GM18870 (cell line): ENCODE data around the gene HEATR5A.
"Not testable (repeated sequence)": the region's sequence is repeated elsewhere in the genome, so short reads cannot be mapped to it uniquely, and the experiment has no call there.

Source experiments
- ATAC-seq: cut with Tn5 transposase; IDR thresholded peaks from one replicate; pipeline ENCODE4 v1.9.1; 2021; ENCODE audit warnings: moderate library complexity; ENCODE audit not compliant: unreplicated experiment

The HEATR5A gene

DNA sequence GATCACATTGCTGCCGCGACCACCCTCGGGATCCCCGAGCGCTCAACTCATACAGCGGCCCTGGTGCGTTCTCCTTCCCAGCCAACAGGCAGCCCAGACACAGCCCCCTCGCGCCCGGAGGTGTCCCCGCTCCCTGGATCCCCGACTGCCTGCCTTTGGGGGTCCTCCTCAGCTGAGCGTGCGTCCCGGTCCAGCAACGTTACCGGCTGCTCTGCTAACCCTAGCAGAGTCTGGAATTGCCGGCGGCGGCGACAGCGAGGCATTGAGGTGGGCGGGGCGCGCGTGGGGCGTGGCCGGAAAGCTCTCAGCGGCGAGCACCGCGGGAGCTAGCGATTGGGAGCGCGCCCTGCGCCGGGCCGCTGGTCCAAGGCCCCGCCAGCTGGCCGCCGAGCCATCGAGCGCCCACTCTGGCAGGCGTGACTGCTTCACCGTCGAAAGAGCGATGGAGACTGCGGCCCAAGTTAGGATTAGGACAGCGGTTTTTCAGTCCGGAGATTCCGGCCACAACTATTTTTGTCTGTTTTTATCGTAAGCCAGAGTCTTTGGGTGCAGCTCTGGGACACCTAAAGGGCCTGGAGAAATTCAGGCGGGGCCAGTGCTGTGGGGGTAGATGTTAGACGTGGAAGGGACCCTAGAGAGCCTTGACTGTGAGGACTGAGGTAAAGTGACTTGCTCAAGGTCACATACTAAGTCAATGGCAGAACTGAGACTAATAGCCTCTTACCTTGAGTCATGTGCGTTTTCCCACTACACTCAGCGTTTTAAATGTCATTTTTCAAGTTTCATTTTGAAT, at the start of gene HEATR5A:
Gene HEATR5A, minus strand, starts transcription at position 232 of the 793 bp plus-strand sequence. CDS start 17,575 bp downstream, outside the sequence.
- ATAC-seq = peak; percentile 86

DNA sequence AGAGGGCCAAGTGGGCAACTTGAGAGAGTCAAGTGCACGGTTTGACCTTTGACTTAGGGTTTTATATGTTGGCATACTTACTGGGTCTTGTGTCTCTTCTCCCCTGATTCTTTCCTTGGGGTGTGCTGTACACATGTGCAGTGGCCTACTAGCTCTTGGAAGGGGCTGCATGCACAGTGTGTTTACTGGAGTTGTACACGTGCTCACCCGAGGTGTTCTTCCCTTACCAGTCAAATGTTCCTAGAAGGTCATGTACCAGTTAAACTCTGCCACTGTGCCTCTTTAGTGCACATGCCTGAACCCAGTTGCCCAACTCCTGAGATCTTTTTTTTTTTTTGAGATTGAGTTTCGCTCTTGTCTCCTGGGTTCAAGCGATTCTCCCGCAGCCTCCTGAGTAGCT, 46.2 kb upstream of the HEATR5A start:
- no peak for ATAC-seq

DNA sequence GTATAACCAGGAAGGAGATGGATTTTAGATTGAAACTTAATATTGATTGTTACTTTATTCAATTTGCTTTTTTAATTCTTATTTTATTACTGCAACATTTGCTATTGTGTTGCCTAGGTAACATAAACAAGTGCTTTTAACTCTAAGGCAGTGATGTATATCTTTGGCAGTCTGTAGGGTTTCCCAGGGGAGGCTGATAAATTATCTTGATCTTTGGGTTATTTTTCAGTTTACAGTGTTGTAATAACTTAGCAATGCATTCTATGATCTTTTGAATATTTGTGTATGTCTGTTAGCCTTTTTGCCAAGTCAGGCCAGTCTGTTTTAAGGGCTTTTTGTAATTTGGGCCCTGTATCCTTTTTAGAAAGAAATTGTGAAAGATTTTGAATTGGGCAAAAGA, 44.8 kb upstream of the HEATR5A start:
- no peak for ATAC-seq

DNA sequence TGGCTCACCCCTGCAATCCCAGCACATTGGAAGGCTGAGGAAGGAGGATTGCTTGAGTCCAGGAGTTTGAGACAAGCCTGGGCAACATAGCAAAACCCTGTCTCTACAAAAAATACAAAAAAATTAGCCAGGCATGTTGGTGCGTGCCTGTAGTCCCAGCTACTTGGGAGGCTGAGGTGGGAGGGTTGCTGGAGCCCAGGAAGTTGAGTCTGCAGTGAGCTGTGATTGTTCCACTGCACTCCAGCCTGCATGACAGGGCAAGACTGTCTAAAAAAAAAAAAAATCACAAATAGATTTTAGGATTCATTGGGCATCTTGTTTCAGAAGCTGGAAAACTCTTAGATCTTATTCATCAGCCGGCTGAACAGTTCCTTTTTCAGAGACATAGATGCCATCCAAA, 42.1 kb upstream of the HEATR5A start:
- not testable (repeated sequence) for ATAC-seq

DNA sequence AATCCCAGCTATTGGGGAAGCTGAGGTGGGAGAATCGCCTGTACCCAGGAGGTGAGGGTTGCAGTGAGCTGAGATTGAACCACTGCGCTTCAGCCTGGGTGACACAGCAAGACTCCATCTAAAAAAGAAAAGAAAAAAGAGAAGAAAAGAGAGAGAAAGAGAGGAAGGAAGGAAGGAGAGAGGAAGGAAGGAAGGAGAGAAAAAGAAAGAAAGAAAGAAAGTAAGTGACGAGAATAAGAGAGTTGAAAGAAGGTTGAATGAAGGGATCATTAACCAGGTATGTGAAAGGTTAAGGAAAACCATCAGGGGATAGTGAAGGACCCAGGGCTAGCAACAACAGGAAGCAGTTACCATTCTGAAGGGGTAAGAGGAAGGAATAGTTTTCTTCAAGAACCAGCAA, 41.2 kb upstream of the HEATR5A start:
- no peak for ATAC-seq

DNA sequence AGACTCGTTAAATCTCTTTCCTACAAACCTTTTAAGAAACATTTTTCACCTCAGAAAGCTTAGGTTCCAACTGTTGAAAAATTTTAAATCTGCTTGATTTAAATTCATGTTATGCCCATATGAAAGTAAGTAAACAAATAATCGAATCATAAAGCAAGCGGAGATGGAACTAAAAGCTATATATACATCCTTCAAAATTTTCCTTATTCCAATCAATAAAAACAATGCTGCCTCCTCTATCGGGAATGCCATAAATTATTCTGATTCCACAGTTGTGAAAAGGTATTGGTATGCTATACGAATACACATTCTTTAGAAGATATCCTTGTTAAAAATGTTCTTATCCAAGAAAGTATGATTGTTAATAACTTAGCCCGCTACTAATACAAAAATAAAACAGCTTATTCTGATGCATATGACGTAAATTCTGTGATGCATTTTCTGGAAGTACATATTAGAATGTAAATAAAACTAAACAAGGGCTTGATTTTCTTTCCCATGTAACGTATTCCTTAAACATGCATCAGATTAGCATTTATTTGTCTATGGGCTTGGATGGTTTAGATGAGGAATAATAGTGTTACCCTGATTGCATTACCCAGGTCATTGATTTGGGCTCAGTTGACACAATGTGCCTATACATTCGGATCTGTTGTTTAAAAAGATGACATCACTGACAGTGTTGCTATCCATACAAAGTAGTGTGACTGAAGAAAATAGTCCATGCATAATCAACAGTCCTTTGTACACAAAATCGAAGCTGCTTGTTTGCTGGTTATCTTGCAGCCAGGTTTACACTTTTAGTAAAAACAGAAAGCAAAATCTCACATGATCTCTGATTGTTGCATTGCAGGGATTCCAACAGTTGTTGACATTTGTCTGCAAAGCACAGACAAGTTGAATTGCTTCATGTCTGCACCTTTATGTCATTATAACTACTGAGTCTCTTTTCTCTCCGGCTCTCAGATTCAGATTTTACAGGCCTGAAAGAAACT, 37.6 kb upstream of the HEATR5A start:
- ATAC-seq = peak; percentile 8

DNA sequence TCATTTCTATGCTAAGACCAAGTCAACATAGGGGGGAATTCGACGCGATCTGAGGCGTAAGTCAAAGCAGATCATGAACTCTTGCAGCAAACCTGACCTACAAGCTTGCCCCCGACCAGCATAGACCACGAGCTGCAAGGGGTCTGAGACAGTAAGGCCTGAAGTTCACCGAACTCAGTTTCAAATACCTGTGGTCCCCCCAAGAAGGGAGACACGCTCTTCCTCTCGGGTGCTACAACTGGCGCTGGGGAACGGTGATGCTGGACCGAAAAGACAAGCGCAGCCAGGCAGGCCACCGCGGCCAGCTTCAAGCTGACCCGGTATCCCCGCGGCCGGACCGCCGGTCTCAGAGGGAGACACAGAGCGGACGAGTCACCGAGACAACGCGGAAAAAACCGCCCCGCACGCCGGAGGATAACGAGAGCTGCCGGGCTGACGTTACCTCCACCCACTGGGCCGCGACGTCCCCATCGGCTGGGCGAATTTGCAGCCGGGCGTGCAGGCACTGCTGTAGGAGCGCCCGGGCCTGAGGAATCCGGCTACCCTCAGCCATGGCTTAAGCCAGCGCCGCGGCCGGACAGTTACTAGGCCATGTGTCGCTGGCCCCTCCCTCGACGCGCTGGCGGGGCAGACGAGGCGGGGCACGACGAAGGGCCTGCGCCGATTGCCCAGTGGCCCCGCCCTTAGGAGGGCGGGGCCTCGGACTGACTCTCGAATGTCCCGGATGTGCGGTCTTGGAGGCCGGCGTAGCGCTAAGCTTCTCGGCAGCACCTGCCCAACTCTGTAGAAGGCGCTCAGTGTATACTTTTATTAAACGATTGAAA, 36.7 kb upstream of the HEATR5A start, which contains the start of gene DTD2:
Gene DTD2, minus strand, starts transcription at position 666 of the 824 bp plus-strand sequence. Its CDS starts 113 bp downstream, at position 553.
- peak; percentile 88 for ATAC-seq

DNA sequence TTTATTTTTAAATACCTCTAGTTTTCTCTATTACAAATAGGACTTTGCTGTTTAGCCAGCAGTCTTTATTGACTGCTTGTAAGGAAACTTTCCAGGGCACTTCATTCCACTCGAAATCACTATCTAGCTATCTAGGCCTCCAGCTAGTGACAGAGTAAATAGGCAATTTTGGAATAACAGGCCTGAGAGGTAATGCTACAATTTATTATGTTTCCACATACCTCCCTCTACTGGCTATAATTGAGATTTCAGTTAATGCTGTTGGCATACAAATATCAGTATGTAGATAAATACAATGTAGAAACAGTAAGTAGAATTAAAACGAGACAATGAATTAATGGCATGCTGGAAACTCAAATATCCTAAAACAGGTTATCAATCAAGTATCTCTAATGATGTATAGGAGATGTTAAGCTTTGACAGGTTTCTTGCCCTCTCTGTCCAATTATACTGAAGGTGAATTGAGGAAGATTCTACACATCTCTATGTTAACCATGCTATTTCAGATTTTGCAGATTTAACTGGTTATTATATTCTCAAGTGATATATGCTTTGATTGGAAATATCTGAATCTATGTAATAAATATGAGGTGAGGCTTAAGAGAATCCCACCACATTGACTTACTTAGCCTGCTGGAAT, 29.7 kb upstream of the HEATR5A start:
- no peak for ATAC-seq

DNA sequence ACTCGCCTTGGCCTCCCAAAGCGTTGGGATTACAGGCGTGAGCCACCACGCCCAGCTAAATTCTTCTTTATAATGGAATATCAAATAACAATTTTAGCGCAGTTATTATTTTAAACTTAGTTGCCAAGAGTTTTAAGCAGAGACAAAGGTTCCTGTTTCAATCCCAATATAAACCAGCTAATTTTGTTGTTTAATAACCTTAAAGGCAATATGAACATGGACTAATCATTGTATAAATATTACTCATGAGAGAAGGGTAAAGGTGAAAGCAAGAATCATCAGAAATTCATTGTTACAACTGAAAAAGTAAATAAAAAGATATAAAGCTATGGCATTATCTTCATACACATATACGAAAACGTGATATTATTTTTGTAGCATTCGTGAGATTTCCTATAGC, 28.8 kb upstream of the HEATR5A start:
- no peak for ATAC-seq

DNA sequence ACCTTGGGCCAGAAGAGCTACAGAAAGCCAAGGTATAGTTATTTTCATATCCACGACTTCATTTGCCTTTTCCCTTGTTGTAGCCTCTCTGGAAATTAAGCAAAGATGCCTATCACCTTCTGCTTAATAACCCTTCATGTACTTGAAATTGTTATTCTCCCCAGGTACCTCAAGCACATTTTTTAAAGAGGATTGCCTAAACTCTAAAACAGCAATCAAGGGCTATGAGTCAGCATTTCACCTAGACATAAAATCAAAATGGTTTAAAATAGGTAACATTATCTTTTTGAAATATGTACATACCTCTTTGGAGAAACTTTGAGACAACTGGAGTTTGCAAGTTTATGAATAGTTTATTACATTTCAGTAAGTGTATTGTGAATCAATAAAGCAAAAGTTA, 25.4 kb upstream of the HEATR5A start:
- no peak for ATAC-seq

DNA sequence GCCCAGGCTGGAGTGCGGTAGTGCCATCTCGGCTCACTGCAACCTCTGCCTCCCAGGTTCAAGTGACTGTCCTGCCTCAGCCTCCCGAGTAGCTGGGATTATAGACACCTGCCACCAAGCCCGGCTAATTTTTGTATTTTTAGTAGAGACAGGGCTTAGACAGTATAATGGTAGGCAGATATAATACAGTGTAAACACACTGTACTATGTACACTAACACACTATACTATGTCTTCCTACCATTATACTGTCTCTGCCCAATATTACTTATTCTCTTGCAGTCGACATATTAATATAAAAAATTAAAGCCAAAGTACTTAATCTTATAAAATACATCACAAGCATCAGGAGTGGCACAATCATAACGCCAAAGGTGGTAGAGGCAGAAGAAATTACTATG, 21.9 kb upstream of the HEATR5A start:
- no peak for ATAC-seq

DNA sequence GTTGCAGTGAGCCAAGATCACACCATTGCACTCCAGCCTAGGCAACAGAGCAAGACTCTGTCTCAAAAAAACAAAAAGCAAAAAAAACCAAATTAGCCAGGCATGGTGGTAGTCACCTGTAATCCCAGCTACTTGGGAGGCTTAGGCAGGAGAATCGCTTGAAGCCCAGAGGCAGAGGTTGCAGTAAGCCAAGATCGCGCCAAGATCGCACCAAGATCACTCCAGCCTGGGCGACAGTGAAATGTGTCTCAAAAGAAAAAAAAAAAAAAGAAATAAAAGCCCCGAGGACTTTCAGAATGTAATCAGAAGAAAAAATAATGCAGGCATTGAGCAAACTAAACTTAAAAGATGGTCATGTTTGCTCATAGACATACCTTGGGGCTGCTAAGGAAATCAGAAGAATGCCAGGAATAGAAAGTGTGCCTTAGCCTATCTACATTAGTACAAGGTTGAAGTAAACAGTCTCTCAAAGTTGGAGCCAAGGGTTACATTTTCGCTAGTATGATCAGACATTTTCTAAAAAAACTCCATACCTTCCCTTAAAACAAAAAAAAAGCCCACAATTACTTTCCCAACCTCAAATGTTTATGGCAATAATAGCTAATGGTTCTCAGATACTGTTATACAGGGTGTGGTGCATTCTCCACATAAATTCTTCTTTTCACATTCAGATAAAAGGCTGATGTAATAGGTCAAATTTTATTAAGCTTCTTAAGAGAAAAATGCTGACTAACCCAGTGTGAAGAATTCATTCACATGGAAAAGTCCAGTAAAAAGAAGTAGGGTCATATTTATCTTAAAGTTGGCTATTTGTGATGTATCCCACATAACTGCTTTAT, 21.1 kb upstream of the HEATR5A start:
- no peak for ATAC-seq

DNA sequence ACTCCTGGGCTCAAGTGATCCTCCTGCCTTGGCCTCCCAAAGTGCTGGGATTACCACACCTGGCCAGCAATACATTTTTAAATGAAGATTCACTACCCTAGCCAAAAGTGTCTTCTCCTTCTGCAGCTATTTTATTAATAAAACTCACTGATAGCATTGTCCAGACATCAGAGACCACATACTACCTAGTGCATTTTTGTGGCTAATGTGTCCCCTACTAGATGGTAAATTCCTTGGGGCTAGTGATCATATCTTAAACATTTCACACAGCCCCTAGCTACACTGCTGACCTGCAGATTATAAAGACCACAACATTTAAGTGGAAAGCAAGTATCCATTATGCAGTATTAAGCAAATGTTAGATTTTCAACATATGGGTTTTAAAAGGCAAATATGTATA, 19.9 kb upstream of the HEATR5A start:
- no peak for ATAC-seq

DNA sequence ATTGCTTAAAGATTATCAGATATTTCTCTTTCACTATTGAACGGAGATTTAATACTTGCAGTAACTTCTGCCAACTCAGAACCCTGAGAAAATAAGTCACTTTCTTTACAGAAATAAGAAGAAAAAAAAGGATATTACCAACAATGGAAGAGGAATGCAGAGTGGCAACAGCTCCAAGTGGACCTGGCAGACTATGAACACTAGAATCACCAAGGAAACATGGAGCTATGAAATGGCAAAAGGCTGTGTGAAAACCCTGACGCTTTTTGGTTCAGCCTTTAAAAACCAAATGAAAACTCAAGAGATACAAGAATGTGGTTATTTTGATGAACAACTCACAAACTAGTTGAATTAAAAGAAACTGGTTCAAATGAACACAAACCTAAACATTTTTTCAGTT, 19.2 kb upstream of the HEATR5A start:
- no peak for ATAC-seq

DNA sequence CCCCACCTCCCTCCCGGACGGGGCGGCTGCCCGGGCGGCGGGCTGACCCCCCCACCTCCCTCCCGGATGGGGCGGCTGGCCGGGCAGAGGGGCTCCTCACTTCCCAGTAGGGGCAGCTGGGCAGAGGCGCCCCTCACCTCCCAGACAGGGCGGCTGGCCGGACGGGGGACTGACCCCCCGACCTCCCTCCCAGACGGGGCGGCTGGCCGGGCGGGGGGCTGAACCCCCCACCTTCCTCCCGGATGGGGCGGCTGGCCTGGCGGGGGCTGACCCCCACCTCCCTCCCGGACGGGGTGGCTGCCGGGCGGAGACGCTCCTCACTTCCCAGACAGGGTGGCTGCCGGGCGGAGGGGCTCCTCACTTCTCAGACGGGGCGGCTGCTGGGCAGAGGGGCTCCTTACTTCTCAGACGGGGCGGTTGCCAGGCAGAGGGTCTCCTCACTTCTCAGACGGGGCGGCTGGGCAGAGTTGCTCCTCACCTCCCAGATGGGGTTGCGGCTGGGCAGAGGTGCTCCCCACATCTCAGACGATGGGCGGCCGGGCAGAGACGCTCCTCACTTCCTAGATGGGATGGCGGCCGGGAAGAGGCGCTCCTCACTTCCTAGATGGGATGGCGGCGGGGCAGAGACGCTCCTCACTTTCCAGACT, 16.8 kb upstream of the HEATR5A start:
- ATAC-seq = not testable (repeated sequence)

DNA sequence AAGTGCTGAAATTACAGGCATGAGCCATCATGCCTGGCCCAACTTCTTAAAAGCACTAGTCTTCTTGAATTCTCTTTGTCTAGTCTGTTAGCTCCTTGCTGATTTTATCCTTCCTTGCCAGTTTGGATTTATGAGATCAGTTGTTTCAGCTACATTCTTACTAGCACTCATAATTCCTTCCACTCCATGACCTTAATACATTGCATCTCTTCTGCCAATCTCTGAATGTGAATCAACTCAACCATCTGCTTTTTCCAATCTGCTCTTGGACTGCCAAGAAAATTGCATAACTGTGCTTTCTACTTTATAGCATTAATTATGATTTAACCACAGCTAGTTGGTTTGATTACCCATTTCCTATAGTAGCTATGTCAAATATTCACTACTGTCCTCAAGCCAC, 14.9 kb upstream of the HEATR5A start:
- no peak for ATAC-seq

DNA sequence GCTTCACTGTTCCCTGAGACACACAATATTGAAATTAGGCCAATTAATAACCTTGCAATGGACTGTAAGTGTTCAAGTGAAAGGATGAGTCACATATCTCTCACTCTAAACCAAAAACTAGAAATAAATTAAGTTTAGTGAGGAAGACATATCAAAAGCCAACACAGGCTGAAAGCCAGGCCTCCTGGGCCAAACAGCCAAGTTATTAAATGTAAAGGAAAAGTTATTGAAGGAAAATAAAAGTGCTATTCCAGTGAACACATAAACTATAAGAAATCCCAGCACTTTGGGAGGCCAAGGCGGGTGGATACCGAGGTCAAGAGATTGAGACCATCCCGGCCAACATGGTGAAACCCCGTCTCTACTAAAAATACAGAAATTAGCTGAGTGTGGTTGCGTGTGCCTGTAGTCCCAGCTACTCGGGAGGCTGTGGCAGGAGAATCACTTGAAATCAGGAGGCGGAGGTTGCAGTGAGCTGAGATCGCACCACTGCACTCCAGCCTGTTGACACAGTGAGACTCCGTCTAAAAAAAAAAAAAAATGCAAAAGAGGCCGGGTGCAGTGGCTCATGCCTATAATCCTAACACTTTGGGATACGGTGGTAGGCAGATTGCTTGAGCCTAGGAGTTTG, 10.4 kb upstream of the HEATR5A start:
- no peak for ATAC-seq

DNA sequence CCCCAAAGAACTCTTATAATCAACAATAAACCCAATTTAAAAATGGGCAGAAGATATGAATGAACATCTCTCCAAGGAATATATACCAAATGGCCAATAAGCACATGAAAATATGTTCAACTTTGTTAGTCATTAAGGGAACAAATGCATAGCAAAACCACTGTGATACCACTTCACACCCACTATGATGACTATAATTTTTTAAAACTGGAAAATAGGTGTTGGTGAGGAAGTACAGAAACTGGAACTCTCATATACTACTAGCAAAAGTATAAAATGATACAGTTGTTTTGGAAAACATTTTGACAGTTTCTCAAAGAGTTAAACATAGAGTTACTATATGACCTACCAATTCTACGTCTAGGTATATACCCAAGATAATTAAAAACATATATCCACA, 9.4 kb upstream of the HEATR5A start:
- no peak for ATAC-seq
